GM18498 (cell line): ENCODE measurements around the gene TPGS1.
A peak's percentile ranks its signal among the peaks of the same experiment; 100 is the strongest.

Experiments used
- ATAC-seq: cut with Tn5 transposase; IDR thresholded peaks from one replicate; pipeline ENCODE4 v1.9.1; 2021; ENCODE audit warnings: mild to moderate bottlenecking, moderate library complexity; ENCODE audit not compliant: unreplicated experiment

The TPGS1 gene

DNA sequence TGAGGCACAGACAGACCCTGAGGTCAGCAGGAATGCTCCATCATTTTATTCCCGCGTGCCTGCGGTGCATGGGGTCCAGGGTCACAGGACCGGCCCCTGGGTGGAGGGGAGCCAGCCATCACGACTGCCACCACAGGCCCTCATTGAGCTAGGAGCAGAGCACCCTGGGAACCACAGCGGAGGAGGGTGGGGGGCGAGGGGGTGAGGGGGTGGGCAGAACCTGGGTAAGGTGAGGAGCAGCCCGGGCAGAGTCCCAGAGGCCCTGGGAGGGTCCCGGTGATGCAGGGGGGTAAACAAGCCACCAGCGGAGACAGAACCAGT lies 12.3 kb upstream of the TPGS1 start:
- no peak for ATAC-seq

DNA sequence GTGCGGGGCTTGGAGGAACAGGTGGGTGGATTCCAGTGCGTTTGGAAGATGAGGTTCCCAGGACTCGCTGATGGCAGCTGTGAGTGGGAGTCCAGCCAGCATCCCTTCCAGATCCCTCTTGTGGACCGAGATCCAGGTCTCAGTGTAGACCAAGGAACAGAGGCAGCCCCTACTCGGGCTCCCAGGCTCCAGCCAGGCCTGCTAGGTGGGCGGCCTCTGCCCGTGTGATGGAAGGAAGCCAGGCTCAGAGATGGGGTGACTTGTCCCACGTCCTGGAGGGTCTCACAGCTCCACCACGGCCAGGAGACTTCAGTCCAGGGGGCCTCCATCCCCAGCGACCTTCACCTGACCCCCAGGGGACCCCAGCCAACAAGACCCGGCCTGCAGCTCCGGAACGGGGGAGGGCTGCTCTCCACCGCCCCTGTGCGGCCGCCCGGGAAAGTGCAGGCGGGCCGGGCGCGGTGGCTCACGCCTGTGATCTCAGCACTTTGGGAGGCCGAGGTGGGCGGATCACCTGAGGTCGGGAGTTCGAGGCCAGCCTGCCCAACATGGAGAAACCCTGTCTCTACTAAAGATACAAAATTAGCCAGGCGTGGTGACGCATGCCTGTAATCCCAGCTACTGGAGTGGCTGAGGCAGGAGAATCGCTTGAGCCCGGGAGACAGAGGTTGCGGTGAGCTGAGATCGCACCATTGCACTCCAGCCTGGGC lies 11.7 kb upstream of the TPGS1 start:
- ATAC-seq = no peak

DNA sequence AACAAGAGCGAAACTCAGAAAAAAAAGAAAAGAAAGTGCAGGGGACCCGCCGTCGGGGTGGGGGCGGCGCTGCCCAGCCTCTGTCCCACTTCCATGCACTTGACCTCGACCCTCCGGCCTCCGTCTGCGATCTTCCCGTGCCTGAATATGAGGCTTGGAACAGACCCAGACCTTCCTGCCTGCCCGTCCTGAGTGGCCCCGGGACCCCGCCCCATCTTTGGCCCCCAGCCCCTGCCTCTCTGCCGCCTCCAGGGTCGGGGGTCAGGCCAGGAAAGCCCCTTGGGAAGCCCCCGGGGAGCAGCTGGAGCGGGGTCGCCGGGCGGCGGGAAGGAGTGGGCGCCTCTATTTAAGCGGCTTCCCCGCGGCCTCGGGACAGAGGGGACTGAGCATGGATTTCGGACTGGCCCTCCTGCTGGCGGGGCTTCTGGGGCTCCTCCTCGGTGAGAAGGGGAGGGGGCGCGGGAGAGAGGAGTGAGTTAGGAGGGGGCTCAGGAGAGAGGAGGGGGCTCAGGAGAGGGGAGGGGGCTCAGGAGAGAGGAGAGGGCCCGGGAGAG lies 11.1 kb upstream of the TPGS1 start, which contains the start of gene MADCAM1:
Gene MADCAM1 (plus strand): TSS at position 375 of the 554 bp plus-strand sequence. CDS start 14 bp downstream, at position 389.
- ATAC-seq = no peak

DNA sequence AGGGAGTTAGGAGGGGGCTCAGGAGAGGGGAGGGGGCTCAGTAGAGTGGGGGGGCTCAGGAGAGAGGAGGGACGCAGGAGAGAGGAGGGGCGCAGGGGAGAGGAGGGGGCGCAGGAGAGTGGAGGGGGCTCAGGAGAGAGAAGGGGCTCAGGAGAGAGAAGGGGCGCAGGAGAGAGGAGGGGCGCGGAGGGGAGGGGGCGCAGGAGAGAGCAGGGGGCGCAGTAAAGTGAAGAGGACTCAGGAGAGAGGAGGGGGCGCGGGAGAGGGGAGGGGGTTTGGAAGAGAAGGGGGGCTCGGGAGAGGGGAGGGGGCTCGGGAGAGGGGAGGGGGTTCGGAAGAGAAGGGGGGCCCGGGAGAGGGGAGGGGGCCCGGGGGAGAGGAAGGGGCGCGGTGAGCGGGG lies 10.3 kb upstream of the TPGS1 start:
- no peak for ATAC-seq

DNA sequence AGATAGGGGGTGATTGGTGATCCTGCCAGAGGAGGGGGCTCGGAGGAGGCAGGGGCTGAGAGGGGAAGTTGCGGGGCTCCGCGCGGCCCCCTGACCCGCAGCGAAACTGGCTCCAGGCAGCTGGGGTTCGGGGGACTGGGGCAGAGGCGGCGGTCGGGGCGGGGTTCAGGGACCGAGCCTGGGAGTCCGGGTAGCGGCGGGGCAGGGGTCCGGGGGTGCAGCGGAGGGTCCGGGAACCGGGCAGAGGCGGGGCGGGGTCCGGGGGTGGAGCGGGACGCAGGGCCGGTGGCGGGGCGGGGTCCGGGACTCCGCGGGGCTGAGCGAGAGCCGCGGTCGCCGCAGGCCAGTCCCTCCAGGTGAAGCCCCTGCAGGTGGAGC lies 9.8 kb upstream of the TPGS1 start:
- no peak for ATAC-seq

DNA sequence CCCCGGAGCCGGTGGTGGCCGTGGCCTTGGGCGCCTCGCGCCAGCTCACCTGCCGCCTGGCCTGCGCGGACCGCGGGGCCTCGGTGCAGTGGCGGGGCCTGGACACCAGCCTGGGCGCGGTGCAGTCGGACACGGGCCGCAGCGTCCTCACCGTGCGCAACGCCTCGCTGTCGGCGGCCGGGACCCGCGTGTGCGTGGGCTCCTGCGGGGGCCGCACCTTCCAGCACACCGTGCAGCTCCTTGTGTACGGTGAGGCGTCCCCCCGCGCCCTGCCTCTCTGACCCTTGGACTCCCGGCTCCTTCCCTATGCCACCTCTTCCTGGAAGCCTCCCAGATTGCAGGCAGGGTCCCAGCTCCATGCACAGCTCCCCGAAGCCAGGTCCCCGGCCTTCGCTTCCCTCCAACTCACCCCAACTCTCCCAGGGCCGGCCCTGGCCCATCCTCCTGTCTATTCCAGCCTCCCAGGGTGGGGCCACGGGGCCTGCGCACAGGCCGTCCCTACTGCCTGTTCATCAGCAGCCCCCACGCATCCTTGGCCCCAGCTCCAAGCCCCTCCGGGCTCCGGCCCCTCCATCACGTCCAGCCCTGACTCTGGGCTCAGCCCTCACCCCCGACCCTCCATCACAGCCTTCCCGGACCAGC lies 9.3 kb upstream of the TPGS1 start:
- ATAC-seq = no peak

DNA sequence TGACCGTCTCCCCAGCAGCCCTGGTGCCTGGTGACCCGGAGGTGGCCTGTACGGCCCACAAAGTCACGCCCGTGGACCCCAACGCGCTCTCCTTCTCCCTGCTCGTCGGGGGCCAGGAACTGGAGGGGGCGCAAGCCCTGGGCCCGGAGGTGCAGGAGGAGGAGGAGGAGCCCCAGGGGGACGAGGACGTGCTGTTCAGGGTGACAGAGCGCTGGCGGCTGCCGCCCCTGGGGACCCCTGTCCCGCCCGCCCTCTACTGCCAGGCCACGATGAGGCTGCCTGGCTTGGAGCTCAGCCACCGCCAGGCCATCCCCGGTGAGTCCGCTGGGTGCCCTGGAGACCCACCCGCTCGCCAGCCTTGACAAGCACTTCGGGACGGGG lies 8.8 kb upstream of the TPGS1 start:
- ATAC-seq = no peak

DNA sequence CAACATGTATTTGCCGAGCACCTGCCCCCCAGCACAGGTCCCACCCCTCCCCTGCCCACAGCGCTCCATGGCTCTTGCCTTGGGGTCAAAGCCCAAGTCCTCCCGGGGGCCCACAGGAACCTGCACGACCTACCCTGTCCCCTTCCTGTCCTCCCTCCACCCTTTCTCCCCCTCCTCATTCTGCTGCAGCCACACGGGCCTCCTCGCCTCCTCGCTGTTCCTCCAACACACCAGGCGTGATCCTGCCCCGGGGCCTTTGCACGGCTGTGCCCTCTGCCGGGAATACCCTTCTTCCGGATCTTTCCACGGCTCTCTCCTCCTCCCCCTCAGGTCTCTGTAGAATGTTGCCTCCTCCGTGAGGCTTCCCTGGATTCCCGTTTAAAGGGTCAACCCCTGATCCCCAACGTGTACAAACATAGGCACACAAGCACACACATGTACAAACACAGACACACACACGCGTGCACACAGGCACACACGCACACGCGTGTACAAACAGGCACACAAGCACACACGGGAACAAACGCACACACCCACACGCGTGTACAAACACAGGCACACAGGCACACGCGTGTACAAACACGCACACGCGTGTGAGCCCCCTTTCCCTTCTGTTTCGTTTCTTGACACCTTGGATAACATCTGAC lies 8.2 kb upstream of the TPGS1 start:
- ATAC-seq = no peak

DNA sequence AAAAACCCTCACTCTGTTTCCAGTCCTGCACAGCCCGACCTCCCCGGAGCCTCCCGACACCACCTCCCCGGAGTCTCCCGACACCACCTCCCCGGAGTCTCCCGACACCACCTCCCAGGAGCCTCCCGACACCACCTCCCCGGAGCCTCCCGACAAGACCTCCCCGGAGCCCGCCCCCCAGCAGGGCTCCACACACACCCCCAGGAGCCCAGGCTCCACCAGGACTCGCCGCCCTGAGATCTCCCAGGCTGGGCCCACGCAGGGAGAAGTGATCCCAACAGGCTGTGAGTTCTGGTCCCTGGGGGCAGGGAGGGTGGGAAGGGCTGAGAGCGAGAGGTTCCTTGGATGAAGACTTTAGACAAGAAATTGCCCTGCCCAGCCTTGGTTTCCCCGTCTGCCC lies 5.7 kb upstream of the TPGS1 start:
- ATAC-seq = no peak

DNA sequence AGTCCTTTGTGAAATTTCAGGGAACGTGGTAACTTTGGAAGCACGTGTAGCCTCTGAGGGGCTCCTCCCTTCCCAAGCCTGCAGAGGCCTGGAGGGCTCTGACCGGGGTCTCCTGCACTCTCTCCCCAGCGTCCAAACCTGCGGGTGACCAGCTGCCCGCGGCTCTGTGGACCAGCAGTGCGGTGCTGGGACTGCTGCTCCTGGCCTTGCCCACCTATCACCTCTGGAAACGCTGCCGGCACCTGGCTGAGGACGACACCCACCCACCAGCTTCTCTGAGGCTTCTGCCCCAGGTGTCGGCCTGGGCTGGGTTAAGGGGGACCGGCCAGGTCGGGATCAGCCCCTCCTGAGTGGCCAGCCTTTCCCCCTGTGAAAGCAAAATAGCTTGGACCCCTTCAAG lies 2.7 kb upstream of the TPGS1 start:
- ATAC-seq = no peak

DNA sequence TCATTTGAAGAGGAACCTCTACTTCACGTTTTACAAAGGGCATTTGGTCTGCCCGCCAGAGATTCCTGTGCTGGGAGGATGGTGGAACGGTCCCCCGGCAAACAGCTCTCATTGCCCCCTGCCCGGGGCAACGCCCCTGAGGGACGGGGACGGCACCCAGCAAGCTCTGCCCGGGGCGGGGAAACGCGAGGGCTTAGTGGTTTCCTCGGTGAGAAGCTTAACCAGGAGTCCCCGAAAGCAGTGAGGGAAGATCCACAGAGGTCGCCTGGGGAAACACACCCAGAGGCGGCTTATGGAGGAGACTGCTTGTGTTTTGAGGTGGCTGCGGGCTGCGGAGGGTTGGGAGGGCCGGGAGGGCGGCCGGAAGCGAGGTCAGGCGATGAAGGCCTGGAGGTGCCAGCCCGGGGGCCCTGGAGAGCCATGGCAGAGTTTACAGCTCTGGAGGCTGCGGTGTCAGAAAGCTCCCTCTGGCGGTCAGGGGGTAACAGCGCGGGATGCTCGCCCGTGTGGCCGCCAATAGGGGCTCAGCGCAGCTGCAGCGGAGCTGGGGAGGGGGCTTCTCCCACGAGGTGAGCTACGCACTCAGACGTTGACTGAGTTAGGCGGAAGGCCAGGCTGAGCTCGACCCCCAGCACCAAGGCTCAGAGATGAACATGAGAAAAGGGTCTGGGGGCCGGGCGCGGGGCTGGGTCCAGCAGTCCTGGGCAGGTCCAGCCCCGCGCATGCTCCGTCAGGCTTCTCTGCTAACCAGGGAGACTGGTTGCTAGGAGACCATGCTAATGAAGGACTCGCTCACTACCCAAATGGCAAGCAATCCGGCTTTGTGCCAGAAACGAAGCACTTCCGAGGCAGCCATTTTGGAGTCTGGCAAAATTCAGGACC lies 652 bp upstream of the TPGS1 start:
- peak; percentile 72 for ATAC-seq

DNA sequence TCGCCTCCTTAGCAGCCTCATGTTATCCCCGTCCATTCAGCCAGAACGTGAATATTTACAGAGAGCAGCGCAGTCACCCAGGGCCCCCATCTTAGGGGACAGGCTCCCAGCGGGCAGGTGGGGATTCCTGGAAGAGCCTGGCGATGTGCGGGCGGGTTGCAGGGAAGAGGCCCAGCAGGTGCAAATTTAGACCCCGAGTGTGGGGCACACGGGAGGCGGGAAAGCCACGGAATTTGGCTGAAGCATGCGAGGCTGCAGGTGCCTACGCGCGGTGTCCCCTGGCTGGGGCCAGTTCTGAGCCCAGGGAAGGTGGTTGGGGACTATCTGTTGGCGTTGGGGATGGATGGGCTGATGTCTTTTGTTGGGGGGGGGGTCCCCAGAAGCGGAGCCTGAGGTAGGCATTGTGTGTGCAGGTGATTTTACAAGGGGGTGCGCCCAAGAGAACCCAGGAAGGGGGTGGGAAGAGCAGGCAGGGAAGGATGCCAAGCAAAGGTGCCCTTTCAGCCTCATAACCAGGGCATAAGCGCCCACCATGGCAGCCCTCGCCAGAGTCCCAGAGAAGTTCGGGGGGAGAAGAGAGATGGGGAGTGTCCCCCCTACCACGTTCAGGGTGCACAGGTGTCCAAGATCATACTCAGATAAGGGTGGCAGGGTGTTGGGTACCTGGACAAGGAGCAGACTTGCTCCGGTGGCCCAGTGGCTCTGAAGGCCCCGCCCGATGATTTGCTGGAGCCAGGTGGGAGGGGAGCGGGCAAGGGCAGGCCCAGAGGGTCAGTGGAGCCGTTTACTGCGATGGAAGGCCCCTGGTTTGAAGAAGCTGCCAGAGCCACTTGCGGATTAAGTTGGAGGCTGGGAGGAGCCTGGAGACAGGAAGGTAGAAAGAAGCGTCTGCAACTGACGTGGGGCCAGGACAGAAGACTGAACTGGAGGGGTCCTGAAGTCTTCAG lies 1.2 kb downstream of the TPGS1 start:
- ATAC-seq = no peak

DNA sequence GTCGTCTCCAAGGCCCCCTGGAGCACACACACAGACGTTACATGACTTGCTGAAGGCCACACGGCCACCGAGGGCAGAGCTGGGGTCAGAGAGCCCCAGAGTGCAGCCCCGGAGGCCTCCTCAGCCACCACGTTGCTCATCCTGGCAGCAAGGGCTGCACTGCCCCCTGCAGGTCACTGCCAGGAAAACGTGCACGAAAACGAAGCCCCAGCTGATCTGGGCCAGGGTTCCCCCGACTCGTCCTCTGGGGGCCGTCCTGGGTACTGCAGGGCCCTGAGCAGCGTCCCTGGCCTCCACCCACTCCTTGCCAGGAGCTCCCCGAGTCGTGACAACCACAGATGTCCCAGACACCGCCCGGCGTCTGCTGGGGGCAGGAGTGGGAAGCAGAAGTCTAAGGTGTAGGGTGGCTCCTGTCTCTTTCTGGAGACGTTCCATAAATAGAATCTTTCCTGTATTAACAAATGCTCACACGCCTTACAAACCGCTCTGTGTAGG lies 3.4 kb downstream of the TPGS1 start:
- peak; percentile 29 for ATAC-seq

DNA sequence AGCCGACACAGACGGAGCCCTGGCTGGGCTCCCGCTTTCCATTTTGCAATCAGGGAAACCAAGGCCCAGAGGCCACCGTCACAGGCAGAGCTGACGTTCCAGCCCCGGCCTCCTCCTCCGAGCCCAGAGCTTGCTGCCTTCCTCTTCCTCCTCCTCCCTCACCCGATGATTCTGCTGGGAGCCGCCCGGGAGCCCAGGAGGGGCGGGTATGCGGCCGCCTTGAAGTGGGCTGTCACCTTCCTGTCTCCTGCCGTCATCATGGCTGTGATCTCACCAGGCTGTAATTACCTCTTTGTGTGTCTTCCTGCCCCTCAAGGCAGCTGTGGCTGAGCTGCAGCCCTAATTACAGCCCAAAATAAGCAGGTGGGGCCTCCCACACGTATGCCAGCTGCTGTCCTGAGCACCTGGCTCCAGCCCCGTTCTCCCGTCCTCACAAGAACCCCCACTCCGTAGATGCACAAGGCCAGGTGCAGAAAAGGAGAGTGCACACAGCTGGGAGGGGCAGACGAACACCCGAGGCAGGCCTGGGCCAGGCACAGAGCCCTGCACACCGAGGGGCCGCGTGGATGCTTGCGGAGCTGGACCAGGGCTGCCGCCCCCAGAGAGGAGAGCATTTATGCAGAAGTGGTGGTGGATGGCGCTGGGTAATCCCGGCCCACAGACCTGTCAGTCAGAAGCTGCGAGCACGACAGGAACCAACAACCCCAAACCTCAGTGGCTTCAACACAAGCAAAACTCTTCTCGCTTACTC lies 4.0 kb downstream of the TPGS1 start:
- ATAC-seq = no peak

DNA sequence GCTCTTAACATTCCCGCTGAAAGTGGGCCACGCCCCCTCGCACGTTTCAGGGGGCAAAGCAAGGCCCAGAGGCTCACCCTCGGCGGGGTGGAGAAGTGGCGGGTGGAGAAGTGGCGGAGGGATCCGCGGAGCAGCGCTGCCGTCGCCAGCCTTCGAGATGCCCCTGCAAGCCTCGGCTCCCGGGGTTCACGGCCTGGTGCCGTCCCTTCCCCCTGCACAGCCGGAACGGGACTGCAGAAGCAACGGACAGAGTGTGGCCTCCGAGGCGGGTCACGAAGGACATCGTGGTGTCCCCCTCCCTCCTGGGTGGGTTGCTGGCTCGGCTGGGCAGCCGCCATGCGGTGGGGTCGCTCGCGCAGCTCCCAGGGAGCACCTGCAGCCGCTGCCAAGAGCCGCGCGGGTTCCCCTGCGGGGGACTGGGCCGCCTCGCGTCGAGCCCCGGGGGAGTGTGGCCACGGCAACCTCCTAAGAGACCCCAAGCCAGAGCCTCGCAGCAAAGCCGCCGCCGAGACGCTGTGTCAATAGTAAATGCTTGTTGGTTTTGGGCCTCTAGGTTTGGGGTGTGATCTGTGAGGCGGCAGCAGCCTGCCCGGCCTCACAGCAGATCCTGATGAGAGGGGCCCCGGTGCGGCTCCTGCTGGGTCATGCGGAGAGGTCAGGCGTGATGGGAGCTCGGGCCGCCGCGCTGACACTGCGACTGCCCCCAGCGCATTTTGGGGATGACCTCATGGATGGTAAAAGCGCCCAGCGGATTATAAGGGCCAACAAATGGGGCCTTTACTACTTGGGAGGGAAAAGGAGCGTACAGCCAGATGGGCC lies 5.5 kb downstream of the TPGS1 start:
- ATAC-seq = no peak

DNA sequence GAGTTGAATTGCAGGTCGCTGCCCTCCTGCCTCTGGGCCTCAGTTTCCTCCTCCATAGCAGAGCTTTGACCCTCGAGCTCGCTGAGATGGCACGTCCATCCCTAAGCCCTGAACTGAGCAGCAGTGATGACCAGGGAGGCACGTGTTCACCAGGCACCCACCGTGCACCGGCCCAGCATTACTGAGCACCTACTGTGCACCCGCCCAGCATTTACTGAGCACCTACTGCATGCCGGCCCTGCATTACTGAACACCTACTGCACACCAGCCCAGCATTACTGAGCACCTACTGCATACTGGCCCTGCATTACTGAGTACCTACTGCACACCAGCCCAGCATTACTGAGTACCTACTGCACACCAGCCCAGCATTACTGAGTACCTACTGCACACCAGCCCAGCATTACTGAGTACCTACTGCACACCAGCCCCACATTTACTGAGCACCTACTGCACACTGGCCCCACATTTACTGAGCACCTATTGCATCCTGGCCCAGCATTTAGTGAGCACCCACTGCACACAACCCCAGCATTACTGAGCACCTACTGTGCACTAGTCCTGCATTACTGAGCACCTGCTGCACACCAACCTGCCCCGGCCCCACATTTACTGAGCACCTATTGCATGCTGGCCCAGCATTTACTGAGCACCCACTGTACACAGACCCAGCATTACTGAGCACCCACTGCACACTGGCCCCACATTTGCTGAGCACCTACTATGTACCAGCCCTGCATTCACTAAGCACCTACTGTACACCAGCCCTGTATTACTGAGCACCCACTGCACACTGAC lies 6.3 kb downstream of the TPGS1 start:
- ATAC-seq = no peak

DNA sequence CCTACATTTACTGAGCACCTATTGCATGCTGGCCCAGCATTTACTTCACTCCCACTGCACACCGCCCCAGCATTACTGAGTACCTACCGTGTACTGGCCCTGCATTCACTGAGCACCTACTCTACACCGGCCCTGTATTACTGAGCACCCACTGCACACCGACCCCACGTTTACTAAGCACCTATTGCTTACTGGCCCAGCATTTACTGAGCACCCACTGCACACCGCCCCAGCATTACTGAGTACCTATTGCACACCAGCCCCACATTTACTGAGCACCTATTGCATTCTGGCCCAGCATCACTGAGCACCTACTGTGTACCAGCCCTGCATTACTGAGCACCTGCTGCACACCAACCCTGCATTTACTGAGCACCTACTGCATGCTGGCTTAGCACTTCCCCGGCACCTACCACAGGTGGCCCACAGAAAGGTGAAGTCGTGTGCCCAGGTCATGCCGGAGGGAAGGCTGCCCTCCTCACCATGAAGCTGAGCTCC lies 6.9 kb downstream of the TPGS1 start:
- no peak for ATAC-seq
